Left lung (tissue), 10 donors: ENCODE measurements around the gene SLC33A1. TPM values are rescaled to one million over a fixed set of nuclear protein-coding genes. Genes with fewer than 3 reads are reported as not detected.
"Not testable (repeated sequence)": the region's sequence is repeated elsewhere in the genome, so short reads cannot be mapped to it uniquely, and the experiment has no call there.

ENCODE experiments used
- ATAC-seq: fragments of 200-7000 bp; cut with Tn5 transposase; one replicate; pipeline ENCODE4 v1.9.1; 2020; ENCODE audit warnings: moderate library complexity
- DNase-seq, 4 donors: peaks; one replicate each; pipeline ENCODE4 v3.0.0-alpha.2; 2013 to 2020
- H3K27ac ChIP-seq, 2 donors: fragments of 200-600 bp; sonication (generic) in 1 of 2; one replicate each; pipeline versions ENCODE4 v1.5.0 to v1.8.0; 2020 to 2021
- H3K27me3 ChIP-seq, 2 donors: fragments of 200-600 bp; sonication (generic) in 1 of 2; one replicate each; pipeline versions ENCODE4 v1.5.0 to v1.8.0; 2020 to 2021
- H3K36me3 ChIP-seq, 2 donors: fragments of 200-600 bp; sonication (generic) in 1 of 2; one replicate each; pipeline versions ENCODE4 v1.5.0 to v1.8.0; 2020 to 2021
- H3K4me1 ChIP-seq, 2 donors: fragments of 200-600 bp; one replicate each; pipeline ENCODE4 v1.8.0; 2021
- H3K4me3 ChIP-seq, 2 donors: fragments of 200-600 bp; sonication (generic) in 1 of 2; one replicate each; pipeline versions ENCODE4 v1.5.0 to v1.8.0; 2020 to 2021; ENCODE audit warnings: mild to moderate bottlenecking in 1 of 2
- H3K9me3 ChIP-seq, 2 donors: fragments of 200-600 bp; sonication (generic) in 1 of 2; one replicate each; pipeline versions ENCODE4 v1.5.0 to v1.8.0; 2020 to 2021
- CTCF ChIP-seq, 2 donors: fragments of 200-600 bp; sonication (generic) in 1 of 2; IDR thresholded peaks; one replicate each; pipeline versions ENCODE4 v1.5.0 to v1.8.0; 2021; ENCODE audit warnings: antibody characterized with exemption in 2 of 2
- intact Hi-C, 2 donors: fragments of 100-400 bp; cut with DNase I; formaldehyde crosslinking; loops; one replicate each; pipeline versions ENCODE4 v1.11.2 to v1.14.2; 2022
- polyA plus RNA-seq, 6 donors: library from polyadenylated mRNA; unstranded; fragments of 120-200 nt; gene quantifications; one replicate each; pipeline ENCODE4 v1.2.1, GENCODE V29; 2013; ENCODE audit not compliant: insufficient read length in 6 of 6
- total RNA-seq, 2 donors: library from RNA; stranded (reverse); fragmentation: NEBNext Ultra II Directional; extraction: Animal tissue kit (Norgen Biotek cat#: 25700); gene quantifications; one replicate each; pipeline ENCODE4 v1.2.1, GENCODE V29; 2021
- donor health status: DM: no; HTN: yes; CAD: no.
- donor health status: DM: no; HTN: no; CAD: no.

The SLC33A1 gene
- total and polyA plus RNA-seq, 8 donors: 29.0 to 48.9 (median 36.1) TPM

DNA sequence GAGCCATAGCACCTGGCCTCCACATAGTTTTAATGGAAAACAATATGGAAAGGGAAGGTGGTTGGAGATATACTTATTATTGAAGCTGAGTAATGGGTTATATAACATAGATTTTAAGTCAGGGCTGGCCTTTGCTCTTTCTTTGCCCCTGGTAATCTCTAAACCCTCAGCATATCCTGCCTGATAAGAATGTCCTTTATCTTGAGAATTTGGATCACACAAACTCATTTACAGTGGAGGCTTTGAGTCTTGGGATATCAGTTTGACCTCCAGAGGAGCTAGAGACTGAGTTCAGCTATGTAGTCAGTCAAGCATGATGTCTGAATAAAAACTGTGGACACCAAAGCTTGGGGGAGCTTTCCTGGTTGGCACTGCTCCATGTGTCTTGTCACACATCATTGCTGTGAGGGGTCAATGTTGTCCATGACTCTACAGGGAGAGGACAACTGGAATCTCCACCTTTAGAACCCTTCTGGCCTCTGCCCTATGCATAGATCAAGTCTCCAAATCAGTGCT lies 39.1 kb downstream of the SLC33A1 start:
- no peak for ATAC-seq
- H3K4me3 ChIP-seq: no peak overlapping the region
- H3K9me3 ChIP-seq: no peaks in the 10 kb centered on the region
- peaks cover 0 to 6% of the 10 kb centered on the region in 2 donors for H3K36me3 ChIP-seq
- H3K27me3 ChIP-seq: no peaks in the 10 kb centered on the region
- TF ChIP-seq CTCF (IDR thresholded peaks at IDR 0.05): no peak
- no peak for DNase-seq
- H3K4me1 ChIP-seq: no peaks in the 10 kb centered on the region
- intact Hi-C loops: no loop called here
- H3K27ac ChIP-seq: no peak overlapping the region

- H3K27me3 ChIP-seq, H3K4me3 ChIP-seq, H3K36me3 ChIP-seq, ATAC-seq, DNase-seq, H3K27ac ChIP-seq, H3K9me3 ChIP-seq, intact Hi-C loops, H3K4me1 ChIP-seq: not testable (repeated sequence)
These were observed 41.0 kb downstream of the SLC33A1 start for GRCh38 chr3:155813224-155813623.

DNA sequence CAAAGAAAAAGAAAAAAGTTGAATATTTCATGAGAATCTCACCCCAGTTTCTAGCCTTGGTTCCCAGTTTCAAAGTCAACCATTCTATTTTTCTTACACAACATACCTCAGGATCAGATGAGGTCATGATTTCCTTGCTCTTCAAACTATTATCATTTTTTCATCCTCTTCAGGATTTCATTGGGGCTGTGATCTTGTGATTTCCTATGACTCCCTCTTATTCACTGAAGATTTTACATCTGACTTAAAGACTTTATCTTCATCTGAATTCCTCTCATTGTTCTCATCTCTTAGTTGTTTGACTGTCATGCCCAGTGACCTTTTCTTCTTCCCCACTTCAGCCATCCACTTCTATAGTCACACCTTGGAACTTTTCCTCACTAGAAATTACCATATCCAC lies 45.0 kb downstream of the SLC33A1 start:
- intact Hi-C loops: no loop called here
- Histone ChIP-seq H3K36me3 (no peaks in the 10 kb centered on the region), H3K4me3 (no peak overlapping the region), H3K27ac (no peak overlapping the region), H3K4me1 (peaks cover 0 to 6% of the 10 kb centered on the region in 2 donors), H3K9me3 (no peaks in the 10 kb centered on the region), H3K27me3 (no peaks in the 10 kb centered on the region)
- no peak for ATAC-seq
- no peak for TF ChIP-seq CTCF (IDR thresholded peaks at IDR 0.05)
- no peak for DNase-seq

DNA sequence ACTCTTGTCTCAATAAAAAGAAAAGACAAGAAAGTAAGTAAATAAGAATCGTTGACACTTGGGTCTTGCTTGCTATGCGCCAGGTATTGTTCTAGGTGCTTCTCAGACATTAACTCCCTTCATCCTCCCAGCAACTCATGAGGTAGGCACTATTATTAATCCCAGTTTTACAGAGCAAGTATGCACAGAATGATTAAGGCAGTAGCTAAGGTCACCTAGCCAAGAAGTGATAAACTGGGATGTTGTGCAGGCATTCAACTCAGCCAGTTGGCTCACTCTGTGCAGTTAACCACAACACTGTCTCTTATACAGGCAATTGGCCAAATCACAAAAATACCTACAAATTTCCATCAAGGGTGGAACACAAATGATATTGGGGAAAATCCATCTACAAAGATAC lies 46.4 kb downstream of the SLC33A1 start:
- Histone ChIP-seq H3K4me1 (peaks cover 0 to 6% of the 10 kb centered on the region in 2 donors), H3K27me3 (no peaks in the 10 kb centered on the region), H3K9me3 (no peaks in the 10 kb centered on the region), H3K4me3 (no peak overlapping the region), H3K36me3 (no peaks in the 10 kb centered on the region), H3K27ac (no peak overlapping the region)
- intact Hi-C loops: no loop called here
- DNase-seq: no peak
- TF ChIP-seq CTCF (IDR thresholded peaks at IDR 0.05): no peak
- no peak for ATAC-seq

DNA sequence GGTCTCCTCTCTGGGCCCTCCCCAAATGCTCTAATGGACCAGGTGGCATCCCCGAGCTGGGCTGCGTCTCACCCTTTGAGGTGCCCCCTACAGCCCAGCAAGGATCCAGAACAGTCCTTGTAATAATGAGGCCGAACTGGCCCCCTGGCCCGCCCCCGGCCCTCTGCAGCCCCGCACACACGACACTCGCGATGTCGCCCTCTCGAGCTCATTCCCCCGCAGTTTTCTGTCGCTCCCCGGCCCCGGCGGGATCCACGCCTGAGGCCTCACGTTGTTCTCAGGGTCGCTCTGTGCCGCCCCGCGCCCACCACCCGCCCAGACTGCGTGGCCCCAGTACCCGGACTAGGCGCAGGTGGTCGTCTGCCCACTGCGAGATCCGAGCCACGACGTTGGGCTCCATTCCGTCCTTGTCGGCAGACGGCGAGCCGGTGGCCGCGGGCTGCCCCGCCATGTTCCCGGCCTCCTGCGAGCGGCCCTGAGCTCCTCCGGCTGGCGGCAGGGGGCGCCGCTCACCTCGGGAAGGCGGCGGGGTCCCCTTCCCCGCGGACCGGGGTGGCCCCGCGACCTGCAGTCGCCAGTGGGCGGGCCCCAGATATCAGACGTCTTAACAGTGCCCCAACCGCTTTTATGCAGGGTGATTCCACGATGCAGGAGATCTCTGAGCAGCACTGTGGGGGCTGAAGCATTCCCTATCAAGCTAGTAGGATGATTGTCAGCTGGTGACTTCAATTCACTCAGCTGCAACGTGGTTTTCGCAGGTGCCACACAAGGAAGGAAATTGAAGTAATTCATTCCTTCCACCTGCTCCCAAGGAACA lies 48.2 kb downstream of the SLC33A1 start, which contains the start of gene C3orf33:
C3orf33 (minus strand) TSS at position 477 of the 817 bp plus-strand sequence; CDS start at position 451, 26 bp downstream.
- Histone ChIP-seq H3K4me3 (peak within 1 kb of the TSS; percentile 58 to 61), H3K9me3 (no peaks in the 10 kb centered on the region), H3K27ac (peak within 1 kb of the TSS in 1 of 2 donors; percentile 81), H3K36me3 (no peaks in the 10 kb centered on the region), H3K4me1 (peaks cover 0 to 6% of the 10 kb centered on the region in 2 donors), H3K27me3 (no peaks in the 10 kb centered on the region)
- peak; percentile 67 to 96 (median 76) for DNase-seq
- peak; percentile 85 to 89 for TF ChIP-seq CTCF (IDR thresholded peaks at IDR 0.05)
- ATAC-seq: peak; percentile 99
- intact Hi-C loops: no loop called here
